SU-DHL-6 (cell line): ENCODE data around the gene DLG2.

Experiments
- EZH2phosphoT487 ChIP-seq: fragments of 200-600 bp; sonication (generic), shearing (Covaris generic); conservative IDR thresholded peaks from 2 replicates; pipeline ENCODE4 v1.6.1; 2018; ENCODE audit warnings: mild to moderate bottlenecking, antibody characterized with exemption, low read length, moderate library complexity, mixed read lengths
- TF ChIP-seq, protein P1 (sequence below): fragments of 200-600 bp; sonication (generic); IDR thresholded peaks from one replicate; pipeline ENCODE4 v1.5.1; 2017; ENCODE audit warnings: antibody characterized with exemption, mild to moderate bottlenecking, low read length, moderate library complexity; ENCODE audit not compliant: insufficient read depth, poor library complexity, severe bottlenecking

DNA sequence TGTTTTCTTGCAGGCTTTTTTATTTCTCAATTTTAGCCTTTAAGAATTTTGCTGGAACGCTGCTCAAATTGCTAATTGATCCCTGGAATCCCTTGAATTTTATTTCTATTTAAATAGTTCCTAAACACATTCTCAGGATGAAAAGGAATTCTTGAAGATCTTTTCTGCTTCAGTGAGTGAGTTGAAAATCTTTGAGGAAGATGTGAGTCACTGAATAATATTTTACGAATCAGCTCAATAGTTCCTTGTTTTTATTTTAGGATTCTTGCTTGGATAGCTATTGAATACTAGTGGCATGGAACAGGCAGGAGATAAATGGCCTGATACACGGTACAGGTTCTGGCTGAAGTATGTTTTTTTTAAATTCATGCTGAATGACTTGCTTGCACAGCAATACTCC is 2146.3 kb downstream of the DLG2 start:
- TF ChIP-seq, protein P1, sequence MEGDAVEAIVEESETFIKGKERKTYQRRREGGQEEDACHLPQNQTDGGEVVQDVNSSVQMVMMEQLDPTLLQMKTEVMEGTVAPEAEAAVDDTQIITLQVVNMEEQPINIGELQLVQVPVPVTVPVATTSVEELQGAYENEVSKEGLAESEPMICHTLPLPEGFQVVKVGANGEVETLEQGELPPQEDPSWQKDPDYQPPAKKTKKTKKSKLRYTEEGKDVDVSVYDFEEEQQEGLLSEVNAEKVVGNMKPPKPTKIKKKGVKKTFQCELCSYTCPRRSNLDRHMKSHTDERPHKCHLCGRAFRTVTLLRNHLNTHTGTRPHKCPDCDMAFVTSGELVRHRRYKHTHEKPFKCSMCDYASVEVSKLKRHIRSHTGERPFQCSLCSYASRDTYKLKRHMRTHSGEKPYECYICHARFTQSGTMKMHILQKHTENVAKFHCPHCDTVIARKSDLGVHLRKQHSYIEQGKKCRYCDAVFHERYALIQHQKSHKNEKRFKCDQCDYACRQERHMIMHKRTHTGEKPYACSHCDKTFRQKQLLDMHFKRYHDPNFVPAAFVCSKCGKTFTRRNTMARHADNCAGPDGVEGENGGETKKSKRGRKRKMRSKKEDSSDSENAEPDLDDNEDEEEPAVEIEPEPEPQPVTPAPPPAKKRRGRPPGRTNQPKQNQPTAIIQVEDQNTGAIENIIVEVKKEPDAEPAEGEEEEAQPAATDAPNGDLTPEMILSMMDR: no peak
- no peak for TF ChIP-seq EZH2phosphoT487
